GM21381 (cell line): ENCODE results near the gene COL6A2.

Experiments
- ATAC-seq: cut with Tn5 transposase; IDR thresholded peaks from one replicate; pipeline ENCODE4 v1.9.1; 2021; ENCODE audit warnings: mild to moderate bottlenecking, moderate library complexity; ENCODE audit not compliant: unreplicated experiment

The COL6A2 gene

DNA sequence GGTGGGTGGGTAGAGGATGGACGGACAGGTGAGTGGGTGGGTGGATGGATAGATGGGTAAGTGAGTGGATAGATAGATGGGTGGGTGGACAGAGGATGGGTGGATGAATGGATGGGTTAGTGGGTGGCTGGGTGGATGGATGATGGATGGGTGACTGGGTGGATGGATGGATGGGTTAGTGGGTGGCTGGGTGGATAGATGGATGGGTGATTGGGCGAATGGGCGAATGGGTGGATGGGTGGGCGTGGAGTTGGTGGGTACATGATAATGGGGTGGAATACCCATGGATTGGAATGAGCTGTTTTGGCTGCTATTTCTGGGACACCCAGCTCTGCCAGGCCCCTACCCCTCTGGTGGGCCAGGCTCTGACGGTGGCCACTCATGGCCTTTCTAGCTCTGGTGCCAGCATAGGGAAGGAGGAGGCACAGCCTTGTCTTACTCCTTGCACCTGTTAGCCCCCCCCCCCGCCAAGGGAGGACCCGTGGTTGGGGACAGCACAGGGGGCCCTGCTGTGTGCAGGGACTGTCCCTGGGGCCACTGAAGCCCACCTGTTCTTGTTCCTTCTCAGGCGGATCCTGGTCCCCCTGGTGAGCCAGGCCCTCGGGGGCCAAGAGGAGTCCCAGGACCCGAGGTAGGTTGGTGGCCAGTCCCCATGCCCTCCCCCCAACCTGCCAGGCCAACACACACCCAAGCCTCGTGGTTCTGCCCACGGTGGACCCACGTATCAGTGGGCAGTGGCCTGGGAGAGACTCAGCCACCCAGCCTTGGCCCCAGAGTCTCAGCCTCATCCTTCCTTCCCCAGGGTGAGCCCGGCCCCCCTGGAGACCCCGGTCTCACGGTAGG is 26.4 kb downstream of the COL6A2 start:
- ATAC-seq, result no peak

DNA sequence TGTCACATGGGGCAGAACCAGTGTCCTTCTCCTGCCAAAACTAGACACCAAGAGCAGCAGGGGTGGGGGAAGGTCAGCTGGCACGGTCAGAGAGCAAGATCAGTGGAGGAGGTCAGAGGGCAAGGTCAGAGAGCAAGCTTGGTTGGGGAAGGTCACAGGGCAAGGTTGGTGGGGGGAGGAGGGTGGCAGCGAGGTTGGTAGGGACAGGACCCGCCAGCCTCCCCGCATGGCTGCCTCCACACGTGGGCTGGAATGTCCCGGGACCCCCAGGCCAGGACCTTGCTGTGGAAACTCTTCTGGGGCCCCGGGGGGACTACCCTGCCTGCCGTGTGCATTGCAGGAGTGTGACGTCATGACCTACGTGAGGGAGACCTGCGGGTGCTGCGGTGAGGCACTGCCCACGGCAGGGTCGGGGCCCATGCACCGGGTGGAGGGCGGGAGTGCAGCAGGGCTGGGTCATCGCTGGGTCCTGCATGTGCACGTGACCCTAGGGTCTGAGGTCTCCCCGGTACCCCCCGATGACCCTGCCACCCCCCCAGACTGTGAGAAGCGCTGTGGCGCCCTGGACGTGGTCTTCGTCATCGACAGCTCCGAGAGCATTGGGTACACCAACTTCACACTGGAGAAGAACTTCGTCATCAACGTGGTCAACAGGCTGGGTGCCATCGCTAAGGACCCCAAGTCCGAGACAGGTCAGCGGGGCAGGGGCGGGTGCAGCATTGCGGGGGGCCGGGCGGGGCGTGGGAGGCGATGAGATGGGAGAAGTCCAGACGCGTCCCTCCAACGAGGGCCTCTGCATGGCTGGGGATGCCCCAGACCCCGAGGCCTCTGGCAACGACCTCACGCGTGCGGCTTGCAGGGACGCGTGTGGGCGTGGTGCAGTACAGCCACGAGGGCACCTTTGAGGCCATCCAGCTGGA is 27.3 kb downstream of the COL6A2 start:
- ATAC-seq, result no peak

DNA sequence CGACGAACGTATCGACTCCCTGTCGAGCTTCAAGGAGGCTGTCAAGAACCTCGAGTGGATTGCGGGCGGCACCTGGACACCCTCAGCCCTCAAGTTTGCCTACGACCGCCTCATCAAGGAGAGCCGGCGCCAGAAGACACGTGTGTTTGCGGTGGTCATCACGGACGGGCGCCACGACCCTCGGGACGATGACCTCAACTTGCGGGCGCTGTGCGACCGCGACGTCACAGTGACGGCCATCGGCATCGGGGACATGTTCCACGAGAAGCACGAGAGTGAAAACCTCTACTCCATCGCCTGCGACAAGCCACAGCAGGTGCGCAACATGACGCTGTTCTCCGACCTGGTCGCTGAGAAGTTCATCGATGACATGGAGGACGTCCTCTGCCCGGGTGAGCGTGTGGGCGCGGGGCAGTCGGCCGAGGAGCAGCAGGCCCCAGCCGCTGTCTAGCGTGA is 28.0 kb downstream of the COL6A2 start:
- ATAC-seq, result no peak

DNA sequence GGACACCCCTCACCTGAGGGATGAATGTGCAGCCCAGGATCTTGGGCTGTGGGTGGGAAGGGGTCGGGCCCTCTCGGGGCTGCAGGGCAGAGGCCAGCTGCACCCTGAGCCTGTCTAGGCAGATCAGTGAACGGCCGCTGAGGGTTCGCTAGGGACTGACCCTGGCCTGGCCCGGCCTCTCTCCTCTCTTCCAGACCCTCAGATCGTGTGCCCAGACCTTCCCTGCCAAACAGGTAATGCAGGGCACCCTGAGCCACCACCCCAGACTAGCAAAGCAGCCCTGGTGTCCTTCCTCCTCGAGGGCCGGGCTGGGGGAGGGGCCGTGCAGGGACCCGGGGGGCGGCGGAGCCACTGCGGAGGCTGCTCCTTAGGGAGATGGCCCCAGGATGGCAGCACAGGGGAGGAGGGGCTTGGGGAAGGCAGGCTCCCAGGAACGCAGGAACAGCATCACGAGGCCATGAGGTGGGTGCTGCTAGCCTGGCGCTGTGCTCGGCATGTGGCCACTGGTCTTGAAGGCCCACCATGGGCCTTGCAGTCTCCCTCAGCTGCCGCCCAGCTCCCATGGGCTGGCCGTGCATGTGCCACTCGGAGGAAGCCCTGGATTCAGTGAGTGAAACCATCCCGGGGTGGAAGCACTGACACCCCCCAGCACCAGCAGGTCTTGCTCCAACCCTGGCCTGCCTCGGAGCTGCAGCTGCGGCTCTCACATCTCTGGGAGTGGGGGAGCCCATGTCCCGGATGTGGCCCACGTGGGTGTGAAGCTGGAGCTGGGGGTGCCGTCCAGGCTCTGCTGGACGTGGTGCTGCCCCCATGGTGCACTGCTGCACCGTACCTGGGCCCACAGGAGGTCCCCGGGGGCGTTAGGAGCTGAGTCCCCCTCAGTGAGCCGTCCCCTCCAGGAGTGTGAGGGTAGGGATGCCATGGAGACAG is 28.7 kb downstream of the COL6A2 start:
- ATAC-seq, result no peak

DNA sequence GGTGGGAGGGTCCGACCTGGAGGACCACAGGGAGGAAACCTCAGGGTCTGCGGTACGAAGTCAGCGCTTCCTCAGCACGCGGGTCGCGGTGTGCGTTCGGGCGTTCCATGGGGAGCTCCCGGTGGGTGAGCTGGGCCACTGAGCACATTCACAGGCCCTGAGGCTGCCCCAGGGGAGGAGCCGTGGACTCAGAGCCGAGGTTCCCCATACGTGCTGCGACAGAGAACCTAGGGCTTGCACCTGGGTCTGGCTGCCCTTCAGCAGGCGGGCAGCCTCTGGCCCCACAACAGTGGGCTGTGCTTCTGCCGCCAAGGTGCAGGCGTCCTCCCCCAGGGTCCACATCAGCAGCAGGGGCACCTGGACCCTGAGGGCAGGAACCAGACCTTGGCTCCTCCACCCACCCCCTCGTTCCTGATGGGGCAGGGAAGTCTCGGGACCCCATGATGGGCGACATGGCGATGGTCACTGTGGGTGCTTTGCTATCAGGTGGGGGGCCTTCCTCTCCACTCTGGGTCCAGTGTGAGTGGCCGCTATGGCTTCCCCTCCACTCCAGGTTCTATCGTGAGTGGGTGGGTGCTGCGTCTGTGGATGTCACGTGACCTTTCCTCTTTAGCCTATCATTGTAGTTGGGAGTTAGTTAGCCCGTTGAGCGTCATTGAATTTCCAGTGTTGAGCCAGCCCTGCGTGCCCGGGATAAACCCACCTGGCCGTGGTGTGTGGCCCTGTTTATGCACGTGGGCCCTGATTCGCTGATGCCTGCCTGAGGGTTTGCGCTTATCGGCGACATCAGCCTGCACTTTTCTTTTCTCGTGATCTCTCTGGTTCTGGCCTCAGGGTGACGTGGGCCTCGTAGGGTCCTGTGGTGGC is 29.6 kb downstream of the COL6A2 start:
- ATAC-seq, result no peak

DNA sequence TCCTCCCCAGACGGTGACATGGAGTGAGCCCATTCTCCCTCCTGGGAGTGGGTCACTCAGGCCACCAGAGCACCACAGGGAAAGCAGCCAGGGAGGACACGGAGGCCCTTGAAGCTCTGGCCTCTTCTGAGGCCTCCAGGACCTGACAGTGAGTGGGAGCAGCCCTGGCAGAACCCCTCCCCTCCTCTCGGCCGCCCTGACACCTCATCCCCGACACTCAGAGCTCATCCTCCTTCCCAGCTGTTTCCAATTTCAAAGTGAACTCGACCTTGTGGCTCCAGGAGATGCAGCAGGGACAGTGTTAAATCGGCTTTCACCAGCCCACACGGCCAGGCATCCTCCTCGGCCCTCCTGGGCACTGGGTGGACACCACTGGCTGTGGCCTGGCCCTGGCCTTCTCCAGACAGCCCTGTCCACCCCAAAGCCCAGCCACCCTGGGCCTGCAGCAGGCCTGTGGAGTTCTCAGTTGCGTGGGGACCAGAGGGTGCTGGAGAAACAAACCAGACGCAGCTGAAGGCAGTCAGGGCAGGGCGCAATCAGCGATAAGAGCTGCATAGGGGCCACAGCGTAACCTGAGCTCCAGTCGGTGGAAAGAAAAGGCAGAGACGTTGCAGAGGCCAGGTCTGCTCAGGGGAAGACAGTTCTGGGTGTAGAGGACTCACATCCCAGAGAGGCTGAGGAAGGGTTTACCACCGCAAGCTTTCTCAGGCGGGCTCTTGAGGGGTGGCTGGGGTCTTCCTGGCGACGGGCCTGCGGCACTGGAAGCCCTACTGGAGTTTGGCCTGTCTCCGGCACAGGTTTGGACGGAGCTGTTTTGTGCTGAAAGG is 30.4 kb downstream of the COL6A2 start:
- no peak for ATAC-seq

DNA sequence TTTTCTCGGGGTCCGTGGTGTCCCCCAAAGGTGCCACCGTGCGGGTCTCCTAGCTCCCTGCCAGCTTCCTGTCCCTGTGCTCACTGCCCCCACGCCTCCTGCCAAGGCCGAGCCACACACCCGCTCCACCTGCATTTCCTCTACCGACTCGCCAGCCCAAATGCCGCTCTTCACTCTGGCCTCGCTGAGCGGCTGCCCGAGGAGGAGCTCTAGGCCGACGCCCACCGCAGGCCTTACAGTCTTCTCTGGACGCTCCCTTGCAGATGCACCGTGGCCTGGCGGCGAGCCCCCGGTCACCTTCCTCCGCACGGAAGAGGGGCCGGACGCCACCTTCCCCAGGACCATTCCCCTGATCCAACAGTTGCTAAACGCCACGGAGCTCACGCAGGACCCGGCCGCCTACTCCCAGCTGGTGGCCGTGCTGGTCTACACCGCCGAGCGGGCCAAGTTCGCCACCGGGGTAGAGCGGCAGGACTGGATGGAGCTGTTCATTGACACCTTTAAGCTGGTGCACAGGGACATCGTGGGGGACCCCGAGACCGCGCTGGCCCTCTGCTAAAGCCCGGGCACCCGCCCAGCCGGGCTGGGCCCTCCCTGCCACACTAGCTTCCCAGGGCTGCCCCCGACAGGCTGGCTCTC is 31.1 kb downstream of the COL6A2 start:
- no peak for ATAC-seq

DNA sequence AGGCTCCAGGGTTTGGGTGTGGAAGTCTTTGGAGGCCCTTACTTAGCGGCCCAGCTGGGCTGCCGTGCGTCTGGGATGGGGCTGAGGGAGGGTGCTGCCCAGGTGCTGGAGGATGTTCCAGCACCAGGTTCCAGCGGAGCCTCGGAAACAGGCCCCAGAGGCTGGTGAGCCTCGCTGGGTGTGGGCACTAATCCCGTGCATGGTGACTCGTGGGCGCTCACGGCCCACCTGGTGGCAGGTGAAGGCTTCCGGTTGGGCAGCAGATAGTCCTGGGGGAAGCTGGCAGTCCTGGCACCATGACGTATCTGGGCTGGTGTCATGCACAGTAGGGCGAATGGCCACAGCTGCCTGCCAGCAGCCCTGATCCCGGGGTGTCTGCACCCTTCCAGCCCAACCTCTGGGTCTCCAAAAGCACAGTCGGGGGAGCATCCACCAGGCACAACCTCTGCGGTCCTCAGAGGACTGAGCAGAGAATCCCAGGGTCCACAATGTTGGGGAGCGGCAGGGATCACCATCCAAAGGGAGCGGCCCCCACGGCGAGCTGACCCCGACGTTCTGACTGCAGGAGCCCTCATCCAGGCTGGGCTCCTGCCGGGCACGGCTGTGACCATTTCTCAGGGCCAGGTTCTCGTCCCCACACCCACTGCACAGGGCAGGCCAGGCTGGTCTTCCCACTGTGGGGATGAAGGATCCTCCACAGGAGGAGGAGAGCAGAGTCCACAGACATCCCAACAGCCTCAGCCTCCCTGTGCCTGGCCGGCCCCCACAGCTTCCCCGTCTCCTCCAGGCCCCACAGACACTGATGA is 32.1 kb downstream of the COL6A2 start:
- no peak for ATAC-seq

DNA sequence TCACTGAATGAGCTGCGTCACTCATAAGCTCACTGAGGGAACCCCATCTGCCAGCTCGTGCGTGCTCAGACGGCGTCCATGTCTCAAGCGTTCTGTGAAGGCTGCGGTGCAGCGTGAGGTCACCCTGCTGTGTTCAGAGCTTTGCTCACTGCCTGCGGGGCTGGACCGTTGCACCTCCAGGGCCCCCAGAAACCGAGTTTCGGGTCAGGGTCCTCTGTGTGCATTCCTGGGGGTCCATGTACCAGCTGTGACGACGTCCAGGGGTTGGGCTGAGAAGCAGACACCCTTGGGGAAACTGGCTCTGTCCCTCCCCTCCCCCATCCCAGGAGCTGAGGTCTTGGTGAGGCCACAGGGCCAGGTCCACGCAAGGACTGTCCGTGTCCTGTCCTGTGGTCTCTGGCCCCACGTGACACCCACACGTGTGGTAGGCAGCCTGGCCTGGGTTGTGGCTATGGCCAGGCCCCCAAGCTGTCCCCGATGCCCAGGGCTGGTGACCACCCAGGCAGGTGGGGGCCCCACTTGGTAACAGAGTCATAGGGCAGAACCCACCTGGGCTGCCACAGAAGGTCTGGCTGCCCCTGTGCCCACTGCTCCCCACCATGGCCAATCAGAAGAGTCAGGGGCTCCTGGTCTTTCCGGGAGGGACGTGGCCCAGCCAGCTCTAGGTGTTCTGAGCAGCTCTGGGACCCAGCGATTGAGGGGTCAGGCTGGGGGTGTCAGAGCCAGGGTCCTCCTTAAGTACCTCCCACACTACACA is 33.1 kb downstream of the COL6A2 start:
- no peak for ATAC-seq

DNA sequence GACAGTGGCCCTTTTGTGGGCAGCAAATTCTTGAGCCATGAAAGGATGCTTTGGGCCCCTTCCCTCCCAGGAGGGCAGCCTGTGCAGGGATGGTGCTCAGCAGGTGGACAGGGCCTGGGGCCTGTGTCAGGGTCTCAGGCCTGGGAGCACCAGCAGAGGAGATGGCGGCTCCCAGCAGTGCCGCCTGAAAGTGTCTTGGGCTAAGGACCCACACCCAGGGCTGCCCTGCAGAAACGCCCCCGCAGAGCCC is 33.6 kb downstream of the COL6A2 start:
- no peak for ATAC-seq

DNA sequence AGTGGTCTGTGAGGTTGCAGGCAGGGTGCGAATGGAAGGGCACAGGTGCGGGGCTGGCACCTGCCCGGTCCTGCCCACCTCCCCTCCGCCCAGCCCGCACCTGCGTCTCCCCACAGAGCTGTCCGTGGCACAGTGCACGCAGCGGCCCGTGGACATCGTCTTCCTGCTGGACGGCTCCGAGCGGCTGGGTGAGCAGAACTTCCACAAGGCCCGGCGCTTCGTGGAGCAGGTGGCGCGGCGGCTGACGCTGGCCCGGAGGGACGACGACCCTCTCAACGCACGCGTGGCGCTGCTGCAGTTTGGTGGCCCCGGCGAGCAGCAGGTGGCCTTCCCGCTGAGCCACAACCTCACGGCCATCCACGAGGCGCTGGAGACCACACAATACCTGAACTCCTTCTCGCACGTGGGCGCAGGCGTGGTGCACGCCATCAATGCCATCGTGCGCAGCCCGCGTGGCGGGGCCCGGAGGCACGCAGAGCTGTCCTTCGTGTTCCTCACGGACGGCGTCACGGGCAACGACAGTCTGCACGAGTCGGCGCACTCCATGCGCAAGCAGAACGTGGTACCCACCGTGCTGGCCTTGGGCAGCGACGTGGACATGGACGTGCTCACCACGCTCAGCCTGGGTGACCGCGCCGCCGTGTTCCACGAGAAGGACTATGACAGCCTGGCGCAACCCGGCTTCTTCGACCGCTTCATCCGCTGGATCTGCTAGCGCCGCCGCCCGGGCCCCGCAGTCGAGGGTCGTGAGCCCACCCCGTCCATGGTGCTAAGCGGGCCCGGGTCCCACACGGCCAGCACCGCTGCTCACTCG is 34.1 kb downstream of the COL6A2 start:
- no peak for ATAC-seq

DNA sequence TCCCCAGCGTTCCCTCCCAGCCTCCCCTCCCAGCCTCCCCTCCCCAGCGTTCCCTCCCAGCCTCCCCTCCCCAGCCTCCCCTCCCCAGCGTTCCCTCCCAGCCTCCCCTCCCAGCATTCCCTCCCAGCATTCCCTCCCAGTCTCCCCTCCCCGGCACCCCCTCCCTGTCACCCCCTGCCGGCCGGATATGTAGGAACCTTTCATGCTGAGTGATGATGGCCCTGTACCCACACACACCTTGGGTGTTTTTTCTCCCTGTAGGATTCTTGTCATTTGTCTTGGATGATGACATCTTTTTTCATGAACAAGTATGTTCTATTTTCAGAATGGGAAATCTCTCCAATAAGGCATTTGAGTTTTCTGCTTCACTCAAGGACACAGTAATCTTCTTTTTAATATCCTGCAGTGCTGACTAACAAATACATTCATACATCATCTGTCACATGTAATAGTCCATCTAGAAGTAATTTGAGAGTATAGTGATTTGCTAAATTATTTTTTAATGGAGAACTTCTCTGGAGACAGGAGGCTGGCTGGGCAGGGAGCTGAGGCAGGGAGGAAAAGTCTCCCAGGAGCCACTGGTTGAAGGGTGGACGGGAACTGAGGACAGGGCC is 38.0 kb downstream of the COL6A2 start:
- no peak for ATAC-seq

DNA sequence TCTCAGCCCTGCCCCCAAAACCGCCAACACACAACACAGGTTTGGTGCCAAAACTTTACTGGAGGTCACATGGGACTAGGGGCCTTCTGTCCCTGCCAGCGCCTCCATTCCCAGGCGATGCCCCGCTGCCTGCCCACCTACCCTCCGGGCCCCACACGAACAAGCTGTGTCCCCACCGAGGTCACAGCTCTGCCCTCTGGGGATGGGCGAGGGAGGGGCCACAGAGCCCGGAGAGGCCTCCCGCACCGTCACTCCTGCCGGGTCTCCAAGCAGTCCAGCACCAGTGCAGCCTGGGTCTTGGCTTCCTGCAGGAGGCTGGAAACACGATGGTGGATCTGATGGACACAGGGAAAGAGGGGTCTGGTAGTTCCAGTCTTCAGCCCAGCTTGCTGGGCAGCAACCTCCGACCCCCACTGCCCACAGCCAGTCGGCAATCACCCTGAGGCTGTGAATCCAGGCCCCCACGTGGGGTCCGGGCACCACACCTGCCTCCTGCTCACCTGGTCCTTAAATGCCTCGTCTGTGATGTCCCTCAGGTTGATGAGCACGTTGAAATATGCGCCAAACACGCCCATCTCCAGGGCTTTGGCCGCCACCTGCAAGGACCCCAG is 38.9 kb downstream of the COL6A2 start:
- no peak for ATAC-seq

DNA sequence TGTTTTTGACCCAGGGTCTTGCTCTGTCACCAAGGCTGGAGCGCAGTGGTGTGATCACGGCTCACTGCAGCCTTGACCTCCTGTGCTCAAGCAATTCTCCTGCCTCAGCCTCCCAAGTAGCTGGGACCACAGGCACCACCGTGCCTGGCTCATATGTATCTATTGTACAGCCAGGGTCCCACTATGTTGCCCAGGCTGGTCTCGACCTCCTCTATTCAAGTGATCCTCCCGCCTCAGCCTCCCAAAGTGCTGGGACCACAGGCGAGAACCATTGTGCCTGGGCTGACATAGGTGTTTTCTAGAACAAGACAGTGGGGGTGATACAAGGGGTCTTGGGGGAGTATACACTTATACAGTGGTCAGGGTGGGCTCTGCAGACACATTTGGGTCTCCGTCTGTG is 40.0 kb downstream of the COL6A2 start:
- no peak for ATAC-seq

DNA sequence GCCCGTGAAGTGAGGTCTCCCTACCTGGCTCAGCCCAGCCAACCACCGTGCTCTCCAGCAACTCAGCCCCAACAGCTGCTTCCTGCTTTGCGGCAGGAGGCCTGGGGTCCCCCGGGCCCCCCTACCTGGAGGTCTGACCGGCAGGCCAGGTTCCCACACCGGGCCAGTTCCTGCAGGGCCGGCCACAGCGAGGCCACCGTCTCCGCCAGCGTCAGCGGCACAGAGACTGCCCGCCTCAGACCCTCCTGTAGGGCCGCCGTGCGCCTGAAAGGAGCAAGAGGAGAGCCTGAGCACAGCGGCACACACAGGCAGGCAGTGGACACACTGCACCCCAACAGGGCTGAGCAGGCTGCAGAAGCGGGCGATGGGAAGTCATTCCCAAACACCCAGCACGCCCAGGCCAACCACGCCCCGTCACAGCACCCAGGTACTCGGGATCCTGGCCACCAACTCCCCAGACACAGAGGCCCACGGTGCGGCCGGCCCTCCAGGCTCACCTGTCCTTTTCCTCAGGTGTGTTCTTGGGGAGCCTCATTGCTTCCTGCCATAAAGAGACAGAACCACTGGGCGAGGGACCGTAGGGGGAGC is 40.6 kb downstream of the COL6A2 start:
- ATAC-seq, result no peak
